ENCODE results near the gene PSENEN. TPM values are rescaled to one million over a fixed set of nuclear protein-coding genes. Genes with fewer than 3 reads are reported as not detected.

PSENEN gene
- total and polyA plus RNA-seq, 11 donors: 25.2 to 95.1 (median 42.3) TPM

DNA sequence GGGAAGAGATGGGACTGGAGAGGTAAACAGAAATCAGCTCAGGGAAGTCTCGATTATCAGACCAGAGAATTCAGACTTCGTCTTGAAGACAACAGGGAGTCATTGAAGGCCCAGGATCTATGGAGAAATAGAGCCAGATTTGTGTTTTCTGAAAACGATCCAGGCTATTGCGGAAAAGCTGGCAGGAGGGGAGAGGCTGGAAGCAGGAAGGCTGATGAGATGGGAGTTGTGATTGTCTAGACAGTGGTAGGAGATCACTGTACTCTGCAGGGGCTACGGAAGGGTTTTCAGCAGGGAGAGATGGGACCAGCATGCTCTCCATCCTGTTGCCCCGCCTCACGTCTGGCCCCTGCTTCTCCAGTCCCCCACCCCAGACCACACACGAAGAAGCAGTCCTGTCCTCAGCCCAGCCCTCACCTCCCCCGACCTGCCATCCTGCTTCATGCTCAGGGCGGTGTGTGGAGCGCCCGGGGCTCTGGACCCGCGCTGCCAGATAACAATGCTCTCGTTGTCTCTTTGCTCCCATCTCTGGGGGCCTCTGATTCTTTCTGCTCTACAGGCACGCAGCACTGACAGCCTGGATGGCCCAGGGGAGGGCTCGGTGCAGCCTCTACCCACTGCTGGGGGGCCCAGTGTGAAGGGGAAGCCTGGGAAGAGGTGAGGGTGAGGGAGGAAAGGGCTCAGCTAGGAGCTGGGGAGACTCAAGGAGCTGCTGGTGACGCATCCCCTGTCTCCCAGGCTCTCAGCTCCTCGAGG lies 31.8 kb downstream of the PSENEN start:
- Histone ChIP-seq H3K27ac (no peak overlapping the region), H3K9me3 (no peaks in the 10 kb centered on the region), H3K4me3 (no peak overlapping the region), H3K4me1 (peaks cover 0 to 17% (median 5%) of the 10 kb centered on the region in 12 donors), H3K36me3 (peaks cover 0 to 39% (median 10%) of the 10 kb centered on the region in 9 donors), H3K27me3 (no peaks in the 10 kb centered on the region)
- no peak for ATAC-seq
- intact Hi-C loops (cut with DNase I): loop anchor here in 2 of 10 donors (10.0 kb wide), 2 partner anchors 108 to 158 kb away; partner anchors contain the start of gene LRFN3 (in 1 of the 2)
- WGBS, 4 donors: 66 to 76% (median 74%) methylated on average over 17 to 19 of the region's 19 CpGs
- DNase-seq: no peak
- TF ChIP-seq CTCF (IDR thresholded peaks at IDR 0.05): no peak
- TF ChIP-seq POLR2A (IDR thresholded peaks at IDR 0.05): no peak

- no peak for DNase-seq
- H3K36me3 ChIP-seq: peaks cover 0 to 46% (median 12%) of the 10 kb centered on the region in 9 donors
These were observed 32.5 kb downstream of the PSENEN start for GRCh38 chr19:35777961-35778360.

DNA sequence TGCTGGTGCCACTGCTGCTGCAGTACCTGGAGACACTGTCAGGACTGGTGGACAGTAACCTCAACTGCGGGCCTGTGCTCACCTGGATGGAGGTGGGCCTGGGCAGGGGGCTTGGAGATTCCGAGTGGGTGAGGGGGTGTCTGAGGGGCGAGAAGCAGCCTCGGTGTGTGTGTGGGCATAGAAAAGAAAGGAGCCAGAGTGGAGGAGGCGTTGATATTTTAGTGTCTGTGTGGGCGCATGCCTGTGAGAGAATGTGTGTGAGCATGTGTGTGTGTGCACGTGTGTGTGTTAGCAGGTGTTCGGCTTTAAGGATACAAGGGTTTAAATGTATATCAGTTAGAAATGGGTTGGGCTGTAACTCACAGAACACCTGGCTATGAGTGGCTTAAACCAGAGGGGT lies 33.6 kb downstream of the PSENEN start:
- Histone ChIP-seq H3K36me3 (peaks cover 0 to 46% (median 12%) of the 10 kb centered on the region in 9 donors), H3K4me1 (peaks cover 0 to 17% (median 5%) of the 10 kb centered on the region in 12 donors), H3K27ac (no peak overlapping the region), H3K27me3 (no peaks in the 10 kb centered on the region), H3K9me3 (no peaks in the 10 kb centered on the region), H3K4me3 (no peak overlapping the region)
- WGBS, 4 donors: 91 to 95% (median 95%) methylated on average over 8 of the region's 8 CpGs
- DNase-seq (no peak), ATAC-seq (no peak)
- intact Hi-C loops (cut with DNase I): loop anchor here in 2 of 10 donors (10.0 kb wide), 2 partner anchors 106 to 156 kb away; partner anchors contain the start of gene LRFN3 (in 1 of the 2)
- TF ChIP-seq POLR2A (IDR thresholded peaks at IDR 0.05) (no peak), CTCF (IDR thresholded peaks at IDR 0.05) (no peak)

More at GRCh38 chr19:35777961-35778360, 32.5 kb downstream of the PSENEN start:
- Histone ChIP-seq H3K27ac (no peak overlapping the region), H3K9me3 (no peaks in the 10 kb centered on the region), H3K4me1 (peaks cover 0 to 17% (median 5%) of the 10 kb centered on the region in 12 donors), H3K27me3 (no peaks in the 10 kb centered on the region), H3K4me3 (no peak overlapping the region)
- intact Hi-C loops (cut with DNase I): loop anchor here in 2 of 10 donors (10.0 kb wide), 2 partner anchors 107 to 157 kb away; partner anchors contain the start of gene LRFN3 (in 1 of the 2)
- WGBS, 4 donors: 79 to 97% (median 91%) methylated on average over 7 of the region's 7 CpGs
- ATAC-seq: no peak
- TF ChIP-seq CTCF (IDR thresholded peaks at IDR 0.05): no peak
- TF ChIP-seq POLR2A (IDR thresholded peaks at IDR 0.05): no peak

- Histone ChIP-seq H3K36me3 (peaks cover 0 to 46% (median 12%) of the 10 kb centered on the region in 9 donors), H3K27me3 (no peaks in the 10 kb centered on the region), H3K4me1 (peaks cover 0 to 10% (median under 1%) of the 10 kb centered on the region in 12 donors), H3K4me3 (no peak overlapping the region), H3K9me3 (no peaks in the 10 kb centered on the region), H3K27ac (no peak overlapping the region)
- intact Hi-C loops (cut with DNase I): loop anchor here in 1 of 10 donors (10.0 kb wide), 1 partner anchor 95 kb away; no protein-coding TSS in a partner anchor
- DNase-seq (no peak), ATAC-seq (no peak)
- TF ChIP-seq CTCF (IDR thresholded peaks at IDR 0.05) (no peak), POLR2A (IDR thresholded peaks at IDR 0.05) (no peak)
- WGBS, 4 donors: 92 to 95% (median 93%) methylated on average over 14 to 16 of the region's 16 CpGs
These were observed 34.6 kb downstream of the PSENEN start for GRCh38 chr19:35780058-35780457.
